OCI-LY7 (cell line): ENCODE data around the gene ABCB11.

Experiments used
- CTCF ChIP-seq: fragments of 200-600 bp; sonication (generic); conservative IDR thresholded peaks from 2 replicates; pipeline ENCODE4 v1.5.1; 2014; ENCODE audit warnings: mild to moderate bottlenecking, antibody characterized with exemption, low read length, moderate library complexity, mixed read lengths
- EZH2phosphoT487 ChIP-seq: fragments of 200-600 bp; sonication (generic); IDR thresholded peaks from 2 replicates; pipeline ENCODE4 v1.6.1; 2018; ENCODE audit warnings: low read depth, borderline replicate concordance, mild to moderate bottlenecking, mixed run types, antibody characterized with exemption, low read length, moderate library complexity, mixed read lengths

DNA sequence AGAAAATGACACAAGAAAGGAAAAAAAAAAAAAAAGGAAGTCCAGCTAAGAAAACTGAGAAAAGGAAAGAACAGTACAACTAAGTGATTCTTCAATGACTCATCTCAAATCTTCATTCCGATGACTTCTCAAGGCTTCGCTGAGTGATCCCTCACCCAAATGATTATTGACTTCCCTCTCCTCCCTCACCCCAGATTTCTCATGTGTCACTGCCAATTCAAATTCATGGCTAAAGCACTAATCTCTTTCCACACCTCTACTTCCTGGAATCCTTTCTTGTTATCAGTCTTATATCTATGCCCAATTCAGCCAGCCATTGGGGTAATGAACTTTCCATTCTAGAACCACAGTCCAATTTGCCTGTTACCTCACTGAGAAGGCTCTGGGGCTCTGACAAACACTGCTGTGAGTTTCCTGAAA lies 7.2 kb upstream of the ABCB11 start:
- TF ChIP-seq CTCF: no peak
- TF ChIP-seq EZH2phosphoT487: no peak
